Esophagus squamous epithelium (tissue), 5 donors: ENCODE results near the gene CWC15. TPM values are rescaled to one million over a fixed set of nuclear protein-coding genes. Genes with fewer than 3 reads are reported as not detected.
A peak's percentile ranks its signal among the peaks of the same experiment; 100 is the strongest.

Experiments
- DNase-seq: peaks from one replicate; lab custom pipeline; 2025; lab: John Stamatoyannopoulos, UW
- H3K27ac ChIP-seq, 4 donors: fragments of 200-600 bp; sonication (generic); one replicate each; pipeline ENCODE4 v1.5.1; 2016 to 2019; ENCODE audit warnings: mild to moderate bottlenecking in 1 of 4
- H3K27me3 ChIP-seq, 4 donors: fragments of 200-600 bp; sonication (generic); 1 replicate in 3 of 4; 2 replicates in 1 of 4; pipeline versions ENCODE4 v1.5.1 to v1.6.0; 2017 to 2021; ENCODE audit warnings: antibody characterized with exemption in 1 of 4
- H3K36me3 ChIP-seq, 3 donors: fragments of 200-600 bp; sonication (generic); one replicate each; pipeline ENCODE4 v1.5.1; 2016 to 2019
- H3K4me1 ChIP-seq, 3 donors: fragments of 200-600 bp; sonication (generic); one replicate each; pipeline ENCODE4 v1.5.1; 2017 to 2019
- H3K4me3 ChIP-seq, 4 donors: fragments of 200-600 bp; sonication (generic); 1 replicate in 3 of 4; 2 replicates in 1 of 4; pipeline ENCODE4 v1.5.1; 2016 to 2019; ENCODE audit warnings: mild to moderate bottlenecking in 2 of 4, moderate library complexity in 1 of 4
- H3K9me3 ChIP-seq, 3 donors: fragments of 200-600 bp; sonication (generic); one replicate each; pipeline ENCODE4 v1.5.1; 2016 to 2019
- POLR2A ChIP-seq, 4 donors: fragments of 450-650 bp; IDR thresholded peaks; one replicate each; pipeline ENCODE4 v1.6.1; 2017; ENCODE audit warnings: antibody characterized with exemption in 4 of 4, mild to moderate bottlenecking in 4 of 4, moderate library complexity in 3 of 4
- WGBS, 2 donors: methylation state at CpG; one replicate each; pipeline ENCODE4 v1.1.5; 2018; 5-methylcytosine and 5-hydroxymethylcytosine counted together
- intact Hi-C: fragments of 100-400 bp; cut with DNase I; formaldehyde crosslinking; loops from one replicate; pipeline ENCODE4 v1.15.0; 2022
- total RNA-seq, 4 donors: library from RNA; depleted of rRNA; stranded (reverse); fragments of >200 nt; gene quantifications; one replicate each; pipeline ENCODE4 v1.1.0, GENCODE V29; 2016
- TF ChIP-seq, protein P1 (sequence below), 6 experiments: fragments of 450-650 bp in 4 of 6; fragments of 200-600 bp in 2 of 6; sonication (generic) in 2 of 6; IDR thresholded peaks; one replicate each; pipeline ENCODE4 v1.5.1; 2016 to 2019; ENCODE audit warnings: antibody characterized with exemption in 6 of 6, mild to moderate bottlenecking in 4 of 6, moderate library complexity in 4 of 6
- donor health status: DM: yes; HTN: yes; CAD: no.

CWC15 gene
- total RNA-seq, 4 donors from 2014 or later, result 29.3 to 52.6 (median 37.6) TPM

DNA sequence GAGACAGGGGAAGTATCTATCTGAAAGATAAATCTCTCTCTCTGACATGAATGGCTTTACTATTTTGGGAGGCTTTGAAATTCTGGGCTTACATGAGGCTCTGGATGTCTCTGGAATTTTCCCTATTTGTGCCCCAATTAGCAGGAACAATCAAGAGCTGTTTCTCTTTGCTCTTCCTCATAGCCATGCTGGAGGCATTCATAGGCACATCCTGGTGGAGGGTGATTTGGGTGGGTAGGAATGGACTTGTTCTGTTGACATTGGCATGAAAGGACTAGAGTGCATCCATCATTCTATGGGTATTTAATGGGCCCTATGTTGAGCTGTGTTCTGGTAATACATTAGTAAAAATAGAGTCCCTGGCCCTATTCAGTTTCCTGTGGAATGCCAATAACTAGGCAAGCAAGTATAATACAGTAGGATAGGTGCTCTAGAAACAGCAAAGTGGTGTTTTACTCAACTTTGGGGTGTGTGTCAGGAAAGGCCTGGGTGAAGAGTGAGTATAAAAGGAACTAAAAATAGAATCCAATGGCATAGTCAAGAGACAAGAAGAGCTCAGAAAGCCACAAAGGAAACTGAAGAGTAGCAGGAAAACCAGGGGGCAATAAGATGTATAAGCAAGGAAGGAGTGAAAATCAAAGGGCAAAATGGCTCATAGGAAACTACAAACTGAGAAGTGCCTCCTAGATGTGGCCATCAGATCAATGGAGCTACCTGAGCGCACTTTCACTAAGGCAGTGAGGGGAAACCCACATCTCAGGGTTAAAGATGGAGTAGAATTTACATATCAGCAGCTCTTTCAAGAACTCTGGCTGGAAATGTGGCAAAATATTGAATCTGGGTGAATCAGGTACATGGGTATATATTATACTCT lies 45.0 kb downstream of the CWC15 start:
- no peaks in the 10 kb centered on the region for H3K9me3 ChIP-seq
- no peaks in the 10 kb centered on the region for H3K36me3 ChIP-seq
- peaks cover 4 to 54% (median 34%) of the 10 kb centered on the region in 3 donors for H3K4me1 ChIP-seq
- TF ChIP-seq, protein P1, sequence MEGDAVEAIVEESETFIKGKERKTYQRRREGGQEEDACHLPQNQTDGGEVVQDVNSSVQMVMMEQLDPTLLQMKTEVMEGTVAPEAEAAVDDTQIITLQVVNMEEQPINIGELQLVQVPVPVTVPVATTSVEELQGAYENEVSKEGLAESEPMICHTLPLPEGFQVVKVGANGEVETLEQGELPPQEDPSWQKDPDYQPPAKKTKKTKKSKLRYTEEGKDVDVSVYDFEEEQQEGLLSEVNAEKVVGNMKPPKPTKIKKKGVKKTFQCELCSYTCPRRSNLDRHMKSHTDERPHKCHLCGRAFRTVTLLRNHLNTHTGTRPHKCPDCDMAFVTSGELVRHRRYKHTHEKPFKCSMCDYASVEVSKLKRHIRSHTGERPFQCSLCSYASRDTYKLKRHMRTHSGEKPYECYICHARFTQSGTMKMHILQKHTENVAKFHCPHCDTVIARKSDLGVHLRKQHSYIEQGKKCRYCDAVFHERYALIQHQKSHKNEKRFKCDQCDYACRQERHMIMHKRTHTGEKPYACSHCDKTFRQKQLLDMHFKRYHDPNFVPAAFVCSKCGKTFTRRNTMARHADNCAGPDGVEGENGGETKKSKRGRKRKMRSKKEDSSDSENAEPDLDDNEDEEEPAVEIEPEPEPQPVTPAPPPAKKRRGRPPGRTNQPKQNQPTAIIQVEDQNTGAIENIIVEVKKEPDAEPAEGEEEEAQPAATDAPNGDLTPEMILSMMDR (IDR thresholded peaks at IDR 0.05), result no peak
- no peak for TF ChIP-seq POLR2A (IDR thresholded peaks at IDR 0.05)
- no peak overlapping the region for H3K4me3 ChIP-seq
- DNase-seq, result no peak
- no peaks in the 10 kb centered on the region for H3K27me3 ChIP-seq
- H3K27ac ChIP-seq, result peak overlapping the region in 3 of 4 donors; percentile 74 to 91 (median 82)
- intact Hi-C loops, result no loop called here
- WGBS, 2 donors, result 84 to 96% methylated on average over 1 of the region's 1 CpG

DNA sequence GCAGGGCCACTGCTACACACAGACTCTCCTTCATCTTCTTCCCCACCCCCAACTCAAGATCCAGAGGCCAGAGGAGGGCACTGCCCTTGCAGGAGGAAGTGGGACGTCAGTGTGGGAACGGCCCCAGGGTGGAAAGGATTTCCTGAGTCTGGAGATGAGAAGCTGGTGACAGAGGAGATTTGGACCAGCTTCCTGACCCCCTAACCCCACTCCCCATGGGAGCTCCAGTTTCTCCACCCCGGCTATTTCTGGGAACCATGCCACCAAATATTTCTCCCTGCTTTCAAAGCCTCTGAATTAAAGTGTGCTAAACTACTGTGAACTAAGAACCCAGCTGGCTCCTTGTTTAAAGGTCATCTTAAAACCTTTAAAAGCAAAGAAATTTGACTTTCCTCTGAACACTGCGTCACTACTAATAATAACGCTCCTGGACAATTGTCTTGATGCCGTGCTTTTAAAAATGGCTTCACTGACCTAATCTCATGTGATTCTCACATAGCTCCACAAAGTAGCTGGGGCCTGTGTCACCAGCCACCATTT lies 46.6 kb downstream of the CWC15 start:
- Histone ChIP-seq H3K27me3 (no peaks in the 10 kb centered on the region), H3K9me3 (no peaks in the 10 kb centered on the region), H3K27ac (peak overlapping the region; percentile 15 to 91 (median 78)), H3K4me1 (peaks cover 4 to 49% (median 34%) of the 10 kb centered on the region in 3 donors), H3K36me3 (no peaks in the 10 kb centered on the region), H3K4me3 (no peak overlapping the region)
- TF ChIP-seq, protein P1 (IDR thresholded peaks at IDR 0.05), result no peak
- no peak for TF ChIP-seq POLR2A (IDR thresholded peaks at IDR 0.05)
- 14 to 35% methylated on average over 6 of the region's 6 CpGs for WGBS, 2 donors
- no peak for DNase-seq
- intact Hi-C loops, result no loop called here

- intact Hi-C loops, result no loop called here
- DNase-seq, result no peak
- no peaks in the 10 kb centered on the region for H3K27me3 ChIP-seq
- peaks cover 4 to 49% (median 34%) of the 10 kb centered on the region in 3 donors for H3K4me1 ChIP-seq
- H3K36me3 ChIP-seq, result no peaks in the 10 kb centered on the region
- H3K27ac ChIP-seq, result peak overlapping the region; percentile 15 to 91 (median 78)
- no peak overlapping the region for H3K4me3 ChIP-seq
- no peaks in the 10 kb centered on the region for H3K9me3 ChIP-seq
- TF ChIP-seq, protein P1 (IDR thresholded peaks at IDR 0.05), result no peak
- TF ChIP-seq POLR2A (IDR thresholded peaks at IDR 0.05), result no peak
Observed at GRCh38 chr11:94926271-94926625, 47.1 kb downstream of the CWC15 start.

DNA sequence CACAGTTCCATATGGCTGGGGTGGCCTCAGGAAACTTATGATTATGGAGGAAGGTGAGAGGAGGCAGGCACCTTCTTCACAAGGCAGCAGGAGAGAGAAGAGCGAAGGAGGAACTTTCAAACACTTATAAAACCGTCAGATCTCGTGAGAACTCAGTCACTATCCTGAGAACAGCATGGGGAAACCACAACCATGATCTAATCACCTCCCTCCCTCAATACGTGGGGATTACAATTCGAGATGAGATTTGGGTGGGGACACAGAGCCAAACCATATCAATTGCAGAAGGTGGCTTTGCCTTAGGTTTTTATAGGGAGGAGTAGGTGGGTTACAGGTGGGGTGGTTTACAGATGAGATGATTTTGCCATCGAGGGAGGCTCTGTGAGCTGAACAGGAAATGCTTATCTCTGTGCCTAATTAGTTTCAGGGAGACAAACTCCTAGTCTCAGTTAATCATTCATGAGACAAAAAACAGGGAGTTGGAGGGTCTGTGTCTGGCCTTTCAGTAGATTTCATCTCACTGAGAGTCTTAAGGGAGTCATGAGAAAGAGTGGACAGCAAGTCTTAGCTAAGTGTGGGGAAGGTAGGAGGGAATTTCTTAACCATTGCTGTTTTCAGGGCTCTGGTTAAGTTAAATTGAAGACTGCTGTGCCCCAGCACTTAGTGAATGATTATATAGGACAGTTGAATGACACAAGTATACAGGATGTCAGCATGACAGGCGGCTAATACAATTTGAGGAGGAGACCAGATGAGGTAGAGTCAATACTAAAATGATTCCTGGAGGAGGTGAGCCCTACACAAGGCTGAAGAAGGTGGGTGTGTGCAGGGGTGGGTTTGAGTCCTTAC lies 47.7 kb downstream of the CWC15 start:
- Histone ChIP-seq H3K9me3 (no peaks in the 10 kb centered on the region), H3K27ac (peak overlapping the region; percentile 15 to 91 (median 78)), H3K4me1 (peaks cover 4 to 49% (median 34%) of the 10 kb centered on the region in 3 donors), H3K36me3 (no peaks in the 10 kb centered on the region), H3K27me3 (no peaks in the 10 kb centered on the region), H3K4me3 (no peak overlapping the region)
- no peak for DNase-seq
- TF ChIP-seq, protein P1 (IDR thresholded peaks at IDR 0.05), result no peak
- no peak for TF ChIP-seq POLR2A (IDR thresholded peaks at IDR 0.05)
- 58% methylated on average over 7 of the region's 7 CpGs for WGBS, 2 donors
- intact Hi-C loops, result no loop called here
